Spleen (tissue), 7 donors: Measurements from ENCODE around the gene FAM110D.

Experiments used
- CTCF ChIP-seq, 11 experiments: fragments of 200-600 bp in 7 of 11; fragments of 450-650 bp in 4 of 11; sonication (generic) in 4 of 11; IDR thresholded peaks in 8 of 11; conservative IDR thresholded peaks in 3 of 11; 1 replicate in 7 of 11; 2 replicates in 4 of 11; pipeline versions ENCODE4 v1.4.0 to v1.8.0; 2016 to 2021; ENCODE audit warnings: antibody characterized with exemption in 11 of 11, inconsistent platforms in 4 of 11, mild to moderate bottlenecking in 1 of 11
- POLR2A ChIP-seq, 3 donors: fragments of 450-650 bp; IDR thresholded peaks; one replicate each; pipeline ENCODE4 v1.5.1; 2017; ENCODE audit warnings: antibody characterized with exemption in 3 of 3, mild to moderate bottlenecking in 1 of 3
- donor health status: DM: no; HTN: no; CAD: no; lungs with moderate emphysema.
- donor health status: DM: no; HTN: no; CAD: no.
- donor health status: DM: no; HTN: no; CAD: no.

GRCh38 chr1:26168410-26169197, 9.7 kb downstream of the FAM110D start, which contains the start of gene C1orf232:
- no peak for TF ChIP-seq POLR2A (IDR thresholded peaks at IDR 0.05)
- no peak for TF ChIP-seq CTCF (IDR thresholded peaks at IDR 0.05 in 8 of 11, conservative IDR thresholded peaks at IDR 0.05 in 3 of 11)
